Daoy (cell line): ENCODE data around the gene PPIF. TPM values are rescaled to one million over a fixed set of nuclear protein-coding genes. Genes with fewer than 3 reads are reported as not detected.

ENCODE experiments used
- DNase-seq: peaks from one replicate; pipeline ENCODE4 v3.0.0-alpha.2; 2015; ENCODE audit warnings: low read depth
- total RNA-seq: library from RNA; depleted of rRNA; stranded (reverse); fragments of >200 nt; shearing (Covaris generic); gene quantifications from 2 replicates; pipeline ENCODE4 v1.2.3, GENCODE V29; 2014

Gene PPIF
- total RNA-seq, 1 experiment from 2014 or later, result 28.1 TPM

DNA sequence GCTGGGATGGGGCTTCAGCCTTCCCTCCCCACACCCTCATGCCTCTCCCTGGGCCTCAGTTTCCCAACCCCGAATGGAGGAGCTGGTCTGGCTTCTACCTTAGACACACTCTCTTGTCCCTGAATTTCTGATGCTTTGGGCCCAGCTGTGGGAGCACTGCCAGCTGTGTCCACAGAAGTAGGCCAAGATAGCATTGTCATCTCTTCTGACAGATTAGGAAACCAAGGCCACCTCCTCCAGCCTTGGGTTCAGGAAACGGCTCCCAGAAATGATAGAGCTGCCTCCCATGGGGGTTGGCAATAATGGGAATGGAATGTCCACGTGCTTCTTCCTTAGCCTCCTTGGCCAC lies 1.3 kb downstream of the PPIF start:
- no peak for DNase-seq

DNA sequence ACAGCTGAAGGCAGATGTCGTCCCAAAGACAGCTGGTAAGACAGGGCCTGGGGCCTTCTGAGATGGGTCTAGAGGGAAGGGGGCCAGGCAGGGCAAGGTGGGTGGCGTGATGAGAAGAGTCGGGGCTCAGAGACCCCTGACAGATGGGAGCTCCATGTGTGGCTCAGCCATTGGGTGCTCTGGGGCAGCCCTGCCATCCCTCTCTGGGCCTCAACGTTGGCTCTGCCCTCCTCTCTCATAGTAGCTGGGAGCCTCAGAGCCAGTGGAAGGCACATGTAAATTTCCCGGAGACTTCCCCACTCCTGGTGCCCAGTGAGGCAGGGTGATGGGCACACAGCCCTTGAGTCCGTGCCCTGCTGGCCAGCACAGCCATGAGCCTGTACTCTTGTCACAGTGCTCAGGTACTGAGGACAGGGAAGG lies 1.8 kb downstream of the PPIF start:
- DNase-seq, result no peak

DNA sequence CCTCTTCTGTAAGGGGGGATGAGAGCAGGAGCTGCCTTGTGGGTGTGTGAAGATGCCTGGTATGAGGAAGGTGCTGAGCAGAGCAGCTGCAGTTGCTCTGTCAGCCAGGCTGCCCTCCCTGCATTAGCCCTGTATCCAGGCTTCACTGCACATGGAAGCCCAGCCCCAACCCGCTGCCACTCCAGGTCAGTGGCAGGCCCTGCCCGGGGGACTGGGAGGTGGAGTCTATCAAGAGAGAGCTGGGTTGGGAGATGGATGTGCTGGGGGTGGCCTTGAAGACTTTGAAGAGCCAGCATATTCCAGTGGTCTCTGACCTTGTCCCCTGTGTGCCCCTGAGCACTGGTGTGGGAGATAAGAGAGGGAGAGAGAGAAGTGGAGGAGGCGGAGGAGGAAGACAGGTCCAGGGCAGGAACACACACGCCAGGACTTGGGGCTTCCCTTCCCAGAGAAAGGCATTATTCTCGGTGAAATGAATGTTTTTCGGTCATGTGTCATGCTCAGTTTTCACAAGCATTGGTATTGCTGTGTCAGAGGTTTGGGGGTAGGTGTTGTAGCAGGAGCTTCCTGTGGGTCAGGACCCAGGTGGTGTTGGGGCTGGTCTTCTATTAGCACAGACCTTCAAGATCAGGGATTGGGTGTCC lies 2.6 kb downstream of the PPIF start:
- no peak for DNase-seq

DNA sequence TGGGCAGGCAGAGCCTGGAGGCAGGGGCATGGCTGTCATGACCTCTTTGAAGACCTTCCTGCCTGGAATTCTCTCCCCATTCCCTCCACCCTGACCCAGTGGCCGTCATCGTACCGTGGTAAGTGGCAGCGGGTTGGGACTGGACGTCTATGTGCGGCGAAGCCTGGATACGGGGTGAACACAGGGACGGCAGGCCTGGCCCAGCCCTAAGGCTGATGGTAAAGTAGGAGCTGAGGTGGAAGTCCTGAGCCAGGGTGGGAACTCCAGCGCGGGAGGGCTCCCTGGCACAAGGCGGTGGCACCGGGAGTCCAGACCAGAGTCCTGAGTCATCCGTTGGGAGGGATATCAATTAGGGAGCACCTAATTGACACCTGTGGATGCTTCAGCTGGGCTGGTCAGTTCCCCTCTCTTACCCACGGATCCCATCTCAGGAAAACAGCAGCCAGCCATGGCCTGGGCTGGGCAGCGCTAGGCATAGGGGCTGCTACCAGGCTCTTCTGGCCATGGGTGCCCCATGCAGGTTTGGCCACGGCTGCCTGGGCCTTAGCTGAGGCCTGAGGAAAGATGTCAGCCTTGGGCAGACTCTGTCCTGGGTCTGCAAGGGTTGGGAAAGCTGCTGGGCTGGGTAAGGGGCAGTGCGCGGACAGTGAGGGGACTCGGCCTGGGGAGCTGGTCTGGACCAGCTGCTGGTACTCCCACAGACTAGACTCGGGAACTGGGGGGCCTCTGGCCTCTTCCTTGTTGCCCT lies 3.3 kb downstream of the PPIF start:
- no peak for DNase-seq

DNA sequence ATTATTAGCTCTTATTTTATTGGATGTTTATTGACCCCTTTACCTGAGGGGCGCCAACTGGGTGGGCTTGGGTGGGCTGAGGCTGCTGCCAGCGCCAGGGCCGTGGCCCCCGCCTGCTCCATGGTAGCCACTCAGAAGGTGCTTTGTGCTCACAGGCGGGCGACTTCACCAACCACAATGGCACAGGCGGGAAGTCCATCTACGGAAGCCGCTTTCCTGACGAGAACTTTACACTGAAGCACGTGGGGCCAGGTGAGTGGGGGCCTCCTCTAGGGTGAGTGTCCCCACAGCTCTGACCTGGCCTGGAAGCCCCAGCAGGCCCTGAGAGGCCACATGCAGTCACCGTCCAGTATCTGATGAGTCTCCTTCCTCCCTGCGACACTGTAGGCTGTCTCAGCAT lies 4.1 kb downstream of the PPIF start:
- DNase-seq, result no peak

DNA sequence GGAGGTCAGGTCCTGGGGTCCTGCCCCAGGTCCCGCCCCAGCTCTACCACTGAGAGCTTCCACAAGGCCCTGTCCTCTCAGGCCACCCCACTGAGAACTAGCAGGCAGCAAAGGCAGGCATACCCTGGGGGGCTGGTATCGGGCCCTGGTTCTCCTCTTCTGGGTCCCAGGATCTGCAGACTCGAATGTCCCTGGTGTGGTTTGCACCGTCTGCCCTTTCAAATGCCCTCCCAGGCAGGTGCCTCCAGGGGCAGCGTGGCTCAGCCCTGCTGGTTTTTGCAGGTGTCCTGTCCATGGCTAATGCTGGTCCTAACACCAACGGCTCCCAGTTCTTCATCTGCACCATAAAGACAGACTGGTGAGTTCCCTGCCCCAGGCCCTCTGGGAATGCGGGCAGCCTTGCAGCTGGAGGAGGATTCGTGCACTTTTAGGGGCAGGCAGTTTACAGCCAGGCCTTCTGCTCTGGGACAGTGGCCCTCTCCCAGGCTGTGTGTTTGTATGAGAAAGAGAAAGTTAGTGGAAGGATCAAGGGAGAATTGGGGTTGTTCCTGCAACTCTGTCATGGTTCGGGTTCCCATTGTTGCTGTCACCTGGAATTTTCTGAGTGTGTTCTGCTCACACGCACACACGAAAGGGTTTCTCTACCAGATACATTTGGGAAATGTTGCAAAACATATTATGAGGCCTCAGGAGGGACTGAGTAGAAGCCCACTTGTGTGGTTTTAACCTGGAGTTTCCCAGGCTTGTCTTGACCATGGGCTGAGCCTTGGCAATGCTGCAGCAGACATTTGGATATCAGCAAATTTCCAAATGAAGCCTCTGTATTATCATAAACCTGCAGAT lies 5.0 kb downstream of the PPIF start:
- no peak for DNase-seq

DNA sequence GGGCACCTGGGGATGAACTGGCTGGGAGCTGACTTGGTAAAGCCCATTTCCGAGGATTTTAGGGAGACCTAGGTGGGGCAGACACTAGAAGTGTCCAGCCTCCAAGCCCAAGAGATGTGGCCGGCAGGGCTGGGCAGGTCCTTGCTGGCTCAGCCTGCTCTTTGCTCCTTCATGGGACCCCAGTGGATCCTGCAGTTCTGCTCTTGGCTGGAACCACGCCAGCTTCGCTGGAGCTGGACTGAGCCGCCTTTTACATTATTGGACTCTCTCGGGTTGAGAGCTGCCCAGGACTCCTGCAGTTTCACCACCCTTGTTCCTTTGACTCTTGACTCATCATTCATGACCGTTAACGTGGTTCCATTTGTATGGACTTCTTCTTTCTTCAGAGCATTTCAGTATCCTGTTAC lies 5.7 kb downstream of the PPIF start:
- DNase-seq, result no peak

DNA sequence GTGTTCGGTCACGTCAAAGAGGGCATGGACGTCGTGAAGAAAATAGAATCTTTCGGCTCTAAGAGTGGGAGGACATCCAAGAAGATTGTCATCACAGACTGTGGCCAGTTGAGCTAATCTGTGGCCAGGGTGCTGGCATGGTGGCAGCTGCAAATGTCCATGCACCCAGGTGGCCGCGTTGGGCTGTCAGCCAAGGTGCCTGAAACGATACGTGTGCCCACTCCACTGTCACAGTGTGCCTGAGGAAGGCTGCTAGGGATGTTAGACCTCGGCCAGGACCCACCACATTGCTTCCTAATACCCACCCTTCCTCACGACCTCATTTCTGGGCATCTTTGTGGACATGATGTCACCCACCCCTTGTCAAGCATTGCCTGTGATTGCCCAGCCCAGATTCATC lies 6.5 kb downstream of the PPIF start:
- DNase-seq, result no peak

DNA sequence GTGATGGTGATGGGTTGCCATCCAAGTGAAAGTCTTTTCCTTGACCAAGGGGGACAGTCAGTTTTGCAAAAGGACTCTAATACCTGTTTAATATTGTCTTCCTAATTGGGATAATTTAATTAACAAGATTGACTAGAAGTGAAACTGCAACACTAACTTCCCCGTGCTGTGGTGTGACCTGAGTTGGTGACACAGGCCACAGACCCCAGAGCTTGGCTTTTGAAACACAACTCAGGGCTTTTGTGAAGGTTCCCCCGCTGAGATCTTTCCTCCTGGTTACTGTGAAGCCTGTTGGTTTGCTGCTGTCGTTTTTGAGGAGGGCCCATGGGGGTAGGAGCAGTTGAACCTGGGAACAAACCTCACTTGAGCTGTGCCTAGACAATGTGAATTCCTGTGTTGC lies 6.9 kb downstream of the PPIF start:
- no peak for DNase-seq

DNA sequence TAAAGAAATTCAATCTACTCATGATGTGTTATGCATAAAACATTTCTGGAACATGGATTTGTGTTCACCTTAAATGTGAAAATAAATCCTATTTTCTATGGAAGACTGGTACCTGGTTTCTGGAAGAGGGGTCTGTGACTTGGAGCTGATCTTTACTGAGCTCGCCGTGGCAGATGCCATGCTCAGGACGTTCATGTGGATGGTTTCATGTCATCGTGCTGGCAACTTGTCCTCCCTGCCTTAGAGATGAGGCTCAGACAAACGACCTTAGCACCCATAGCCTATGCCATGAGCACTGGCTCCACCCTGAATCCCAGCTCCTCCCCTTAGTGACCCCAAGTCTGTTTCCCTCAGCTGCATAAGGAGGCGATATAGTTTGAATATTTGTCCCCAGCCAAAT lies 7.3 kb downstream of the PPIF start:
- no peak for DNase-seq

DNA sequence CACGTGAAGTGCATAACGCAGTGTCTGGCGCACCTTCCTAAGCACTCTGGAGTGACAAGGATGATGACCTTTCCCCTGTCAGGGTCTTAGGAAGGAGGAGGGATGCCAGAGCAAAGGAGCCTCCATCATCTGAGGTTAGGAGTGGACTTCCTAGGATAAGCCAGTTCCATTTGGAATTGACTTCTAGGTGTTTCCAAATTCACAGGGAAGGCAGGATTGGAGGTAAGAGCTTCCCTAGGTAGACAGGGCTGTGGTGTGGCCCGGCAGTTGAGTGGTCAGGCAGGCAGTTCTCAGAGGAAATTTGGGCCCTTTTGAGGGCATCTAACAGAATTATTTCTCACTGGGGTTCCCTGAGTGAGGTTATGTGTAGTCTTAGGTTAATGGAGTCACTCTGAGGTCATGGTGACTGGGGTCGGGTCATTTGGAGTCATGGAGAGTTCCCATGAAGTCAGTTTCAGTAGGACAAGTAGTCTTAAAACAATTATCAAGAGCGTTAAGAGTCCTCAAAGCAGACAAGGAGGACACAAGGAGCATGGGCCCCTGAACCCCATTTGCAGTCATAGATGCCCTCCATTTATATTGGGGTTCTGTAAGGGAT lies 8.2 kb downstream of the PPIF start:
- no peak for DNase-seq

DNA sequence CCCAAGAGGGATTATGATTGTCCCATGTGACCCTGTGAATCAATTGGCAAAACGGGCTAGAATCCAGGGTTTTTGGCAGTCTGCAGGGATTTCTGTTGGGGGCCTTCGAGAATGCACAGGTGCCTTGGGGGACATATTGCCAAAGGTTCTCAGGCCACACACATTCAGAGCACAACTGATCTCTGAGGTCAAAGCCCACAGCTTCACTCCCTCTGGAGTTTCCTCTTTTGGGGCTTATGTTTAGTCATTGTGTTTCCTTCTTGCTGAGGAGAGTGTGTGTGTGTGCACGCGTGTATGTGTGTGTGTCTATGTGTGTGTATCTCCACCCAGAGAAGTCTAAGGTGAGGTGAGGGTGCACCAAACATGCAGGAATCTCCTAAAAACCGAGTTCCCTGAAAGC lies 8.8 kb downstream of the PPIF start:
- DNase-seq, result no peak

DNA sequence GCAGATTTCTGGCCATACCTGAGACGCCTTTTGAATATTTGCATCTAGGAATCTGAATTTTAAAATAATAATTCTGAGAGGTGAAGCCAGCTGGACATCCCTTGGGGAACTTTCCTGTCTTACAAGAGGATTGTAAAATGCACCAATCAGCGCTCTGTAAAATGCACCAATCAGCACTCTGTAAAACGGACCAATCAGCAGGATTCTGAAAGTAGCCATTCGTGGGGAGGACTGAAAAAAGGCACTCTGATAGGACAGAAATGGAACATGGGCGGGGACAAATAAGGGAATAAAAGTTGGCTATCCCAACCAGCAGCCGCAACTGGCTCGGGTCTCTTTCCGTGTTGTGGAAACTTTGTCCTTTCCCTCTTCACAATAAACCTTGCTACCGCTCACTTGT lies 9.9 kb downstream of the PPIF start:
- DNase-seq, result no peak

DNA sequence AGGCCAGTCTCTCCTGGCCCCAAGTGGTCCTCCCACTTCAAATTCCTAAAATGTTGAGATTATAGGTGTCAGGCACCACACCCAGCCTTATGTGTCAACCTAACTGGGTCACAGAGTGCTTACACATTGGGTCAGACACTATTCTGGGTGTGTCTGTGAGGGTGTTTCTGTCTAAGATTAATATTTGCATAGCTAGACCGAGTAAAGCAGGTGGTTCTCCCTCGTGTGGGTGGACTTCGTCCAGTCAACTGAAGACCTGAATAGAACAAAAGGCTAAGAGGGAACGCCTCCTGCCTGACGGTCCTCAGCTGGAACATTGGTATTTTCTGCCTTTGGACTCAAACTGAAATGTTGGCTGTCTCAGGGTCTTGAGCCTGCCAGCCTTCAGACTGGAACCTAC lies 11.5 kb downstream of the PPIF start:
- DNase-seq, result no peak

DNA sequence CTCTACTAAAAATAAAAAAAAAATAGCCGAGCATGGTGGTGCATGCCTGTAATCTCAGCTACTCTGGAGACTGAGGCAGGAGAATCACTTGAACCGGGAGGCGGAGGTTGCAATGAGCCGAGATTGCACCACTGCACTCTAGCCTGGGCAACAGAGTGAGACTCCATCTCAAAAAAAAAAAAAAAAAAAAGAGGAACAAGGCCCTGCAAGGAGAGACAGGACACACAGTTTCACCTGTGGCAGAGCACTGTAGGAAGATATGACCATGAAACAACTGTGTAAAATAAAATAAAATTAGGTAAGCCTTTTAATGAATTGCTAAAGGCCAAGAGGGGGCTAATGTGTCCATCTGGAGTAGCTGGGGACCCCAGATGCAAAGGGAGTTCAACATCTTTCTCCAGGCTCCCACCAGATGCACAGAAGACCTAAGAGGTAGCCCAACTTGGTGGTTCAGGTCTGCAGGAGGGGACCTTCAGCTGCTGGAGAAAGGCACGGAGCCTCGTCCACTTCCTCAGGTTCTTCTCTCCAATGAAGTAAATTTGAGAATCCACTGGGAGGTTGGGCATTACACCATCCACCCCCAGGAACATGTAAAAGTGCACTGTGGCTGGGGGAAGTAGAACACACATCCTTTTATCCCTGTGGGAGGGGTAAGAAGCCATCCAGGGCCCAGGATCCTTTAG lies 12.7 kb downstream of the PPIF start:
- no peak for DNase-seq

DNA sequence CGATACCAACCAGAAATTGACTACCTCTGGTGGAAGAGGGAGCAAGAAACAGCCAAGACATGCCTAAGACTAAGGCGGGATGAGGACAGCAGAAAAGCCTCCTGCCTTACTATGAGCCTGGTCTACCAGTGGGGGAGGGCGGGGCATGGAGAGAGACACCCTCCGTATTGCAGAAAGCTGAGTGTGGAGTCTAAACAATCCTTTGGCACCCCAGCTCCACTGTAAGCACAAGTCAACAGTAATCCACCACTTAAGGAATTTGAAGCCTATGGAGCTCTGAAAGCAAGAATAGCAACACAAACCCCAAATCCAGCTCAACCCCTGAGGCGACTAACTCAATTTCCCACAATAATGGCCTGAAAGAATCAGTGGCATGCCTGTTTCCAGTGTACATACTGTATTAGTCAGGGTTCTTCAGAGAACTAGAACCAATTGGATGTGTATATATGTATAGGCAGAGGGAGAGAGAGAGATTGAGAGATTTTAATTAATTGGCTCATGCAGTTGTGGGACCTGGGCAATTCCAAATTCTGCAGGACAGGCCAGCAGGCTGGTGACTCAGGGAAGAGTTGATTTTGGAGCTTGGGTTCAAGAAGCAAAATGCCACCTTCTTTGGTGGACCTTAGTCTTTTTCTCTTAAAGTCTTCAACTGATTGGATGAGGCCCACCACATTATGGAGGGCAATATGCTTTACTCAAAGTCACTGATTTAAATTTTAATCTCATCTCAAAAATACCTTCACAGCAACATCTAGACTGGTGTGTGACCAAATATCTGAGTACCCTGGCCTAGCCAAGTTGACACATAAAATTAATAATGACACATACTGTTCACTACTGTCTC lies 13.5 kb downstream of the PPIF start:
- no peak for DNase-seq

DNA sequence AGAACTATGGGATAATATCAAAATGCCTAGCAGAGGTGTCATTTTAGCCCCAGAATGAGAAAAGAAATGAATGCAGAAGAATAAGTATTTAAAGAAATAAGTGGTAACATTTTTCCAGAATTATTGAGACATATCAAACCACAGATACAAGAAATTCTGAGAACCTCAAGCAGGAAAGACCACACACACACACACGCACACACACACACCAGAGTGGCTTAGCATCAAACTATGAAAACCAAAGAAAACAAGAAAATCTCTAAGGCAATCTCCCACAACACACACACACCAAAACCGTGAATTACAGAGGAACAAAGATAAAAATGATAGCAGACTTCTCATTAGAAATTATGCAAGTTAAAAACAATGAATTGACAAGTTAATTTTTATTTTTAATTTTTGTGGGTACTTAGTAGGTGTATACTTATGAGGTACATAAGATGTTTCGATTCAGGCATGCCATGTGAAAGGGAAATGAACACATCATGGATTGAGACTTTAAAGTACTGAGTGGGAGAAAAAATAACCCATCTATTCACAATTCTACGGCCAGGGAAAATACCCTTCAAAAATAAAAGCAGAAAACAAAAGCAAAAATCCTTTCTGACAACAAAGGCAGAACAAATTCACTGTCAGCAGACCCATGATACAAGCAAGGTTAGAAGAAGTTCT lies 14.6 kb downstream of the PPIF start:
- DNase-seq, result no peak

DNA sequence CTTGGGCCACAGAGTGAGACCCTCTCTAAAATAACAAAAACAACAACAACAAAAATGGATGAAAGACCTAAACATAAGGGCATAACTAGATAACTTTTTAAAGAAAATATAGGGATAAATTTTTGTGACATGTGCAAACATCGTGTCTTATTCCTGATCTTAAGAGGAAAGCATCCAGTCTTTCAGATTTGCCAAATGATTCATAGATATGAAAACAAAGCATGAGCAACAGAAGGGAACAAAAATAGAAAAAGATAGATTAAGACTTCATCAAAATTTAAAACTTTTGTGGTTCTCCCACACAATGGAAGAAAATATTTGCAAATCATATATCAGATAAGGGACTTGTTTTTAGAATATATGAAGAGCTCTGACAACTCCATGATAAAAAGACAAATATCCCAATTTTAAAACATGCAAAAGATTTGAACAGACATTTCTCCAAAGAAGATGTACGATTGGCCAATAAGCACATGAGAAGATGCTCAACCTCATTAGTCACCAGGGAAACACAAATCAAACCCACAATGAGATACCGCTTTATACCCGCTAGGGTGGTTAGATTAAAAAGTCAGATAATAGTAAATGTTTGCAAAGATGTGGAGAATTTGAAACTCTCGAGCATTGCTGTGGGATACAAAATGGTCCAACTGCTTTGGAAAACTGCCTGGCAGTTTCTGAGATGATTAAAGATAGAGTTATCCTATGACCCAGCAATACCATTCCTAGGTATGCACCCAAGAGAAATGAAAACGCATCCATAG lies 20.3 kb downstream of the PPIF start:
- DNase-seq, result no peak

DNA sequence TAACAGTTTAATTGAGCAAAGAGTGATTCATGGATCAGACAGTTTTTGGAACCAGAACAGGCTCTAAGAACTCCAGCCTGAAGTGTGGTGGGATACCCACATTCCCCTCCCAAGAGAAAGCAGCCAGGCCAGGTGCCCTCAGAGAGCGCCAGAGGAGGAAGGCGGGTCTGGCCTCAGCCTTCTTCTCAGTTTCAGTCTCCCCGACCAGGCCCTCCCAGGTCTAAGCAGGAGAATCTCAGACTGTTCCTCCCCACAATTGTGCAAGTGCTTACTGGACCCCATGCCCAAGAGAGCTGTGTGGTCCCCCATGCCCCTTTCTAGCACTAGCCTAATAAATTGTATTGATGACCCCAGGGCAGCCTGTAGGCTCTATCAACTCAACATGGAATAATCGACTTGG lies 25.6 kb downstream of the PPIF start:
- DNase-seq, result no peak
